HTERT RPE-1 (cell line): ENCODE results near the gene ESRP2.

ENCODE experiments used
- in situ Hi-C: fragments of 300-500 bp; cut with MboI; formaldehyde crosslinking; loops from 4 replicates; pipeline ENCODE4 v1.14.3; 2020; ENCODE audit warnings: low sequenced_read_pairs

The ESRP2 gene

GRCh38 chr16:68264128-68265077 lies 28.5 kb upstream of the ESRP2 start, which contains the start of gene SLC7A6:
Gene SLC7A6 (plus strand): TSS chr16:68264526. CDS start chr16:68274727, 10,201 bp downstream.
- in situ Hi-C loops: no loop called here

- in situ Hi-C loops: no loop called here
Observed at GRCh38 chr16:68263559-68264127, 27.7 kb upstream of the ESRP2 start.

- in situ Hi-C loops: no loop called here
Observed at GRCh38 chr16:68259007-68259825, 23.3 kb upstream of the ESRP2 start.

GRCh38 chr16:68257906-68258800 lies 22.2 kb upstream of the ESRP2 start:
- in situ Hi-C loops: no loop called here

GRCh38 chr16:68257251-68257905 lies 21.5 kb upstream of the ESRP2 start:
- in situ Hi-C loops: no loop called here

GRCh38 chr16:68255712-68256111 lies 19.8 kb upstream of the ESRP2 start:
- in situ Hi-C loops: no loop called here

- in situ Hi-C loops: no loop called here
Observed at GRCh38 chr16:68253721-68254120, 17.8 kb upstream of the ESRP2 start.

- in situ Hi-C loops: no loop called here
Observed at GRCh38 chr16:68252383-68252782, 16.5 kb upstream of the ESRP2 start.

GRCh38 chr16:68251832-68252231 lies 15.9 kb upstream of the ESRP2 start:
- in situ Hi-C loops: no loop called here

GRCh38 chr16:68250951-68251350 lies 15.0 kb upstream of the ESRP2 start:
- in situ Hi-C loops: no loop called here

GRCh38 chr16:68249371-68249770 lies 13.4 kb upstream of the ESRP2 start:
- in situ Hi-C loops: no loop called here

GRCh38 chr16:68247932-68248331 lies 12.0 kb upstream of the ESRP2 start:
- in situ Hi-C loops: no loop called here

- in situ Hi-C loops: no loop called here
Observed at GRCh38 chr16:68247400-68247799, 11.5 kb upstream of the ESRP2 start.

- in situ Hi-C loops: no loop called here
Observed at GRCh38 chr16:68246666-68247065, 10.7 kb upstream of the ESRP2 start.

GRCh38 chr16:68246121-68246520 lies 10.2 kb upstream of the ESRP2 start:
- in situ Hi-C loops: no loop called here

- in situ Hi-C loops: no loop called here
Observed at GRCh38 chr16:68244903-68245853, 9.3 kb upstream of the ESRP2 start, which contains the start of gene PLA2G15. Gene PLA2G15 (plus strand): TSS chr16:68245373. CDS start chr16:68245427, 54 bp downstream.

GRCh38 chr16:68244481-68244902 lies 8.6 kb upstream of the ESRP2 start:
- in situ Hi-C loops: no loop called here
